Panc1 (cell line): ENCODE results near the gene TMEM164. TPM values are rescaled to one million over a fixed set of nuclear protein-coding genes. Genes with fewer than 3 reads are reported as not detected.

ENCODE experiments used
- ATAC-seq: fragments of 200-7000 bp; cut with Tn5 transposase; 2 replicates; pipeline ENCODE4 v1.9.1; 2020; ENCODE audit warnings: mild to moderate bottlenecking, moderate library complexity
- BruUV-seq: library from RNA; stranded (reverse); fragments of 400-500 nt; replicated peaks from 2 replicates; lab custom pipeline; 2021; lab: Mats Ljungman, UMichigan
- CTCF ChIA-PET: fragments of 300-600 bp; sonication (Branson Sonifier 250); formaldehyde crosslinking; loops from one replicate; lab custom pipeline; 2022; ENCODE audit warnings: antibody characterized with exemption; lab: Charles Lee
- POLR2A ChIA-PET: fragments of 300-600 bp; sonication (Branson Sonifier 250); formaldehyde crosslinking; loops from one replicate; lab custom pipeline; 2022; ENCODE audit warnings: antibody characterized with exemption; lab: Charles Lee
- DNase-seq: peaks from one replicate; pipeline ENCODE4 v3.0.0-alpha.2; 2010; ENCODE audit warnings: low read depth, low spot score
- H3K27ac ChIP-seq: 2 replicates; pipeline ENCODE4 v1.5.1; 2011; ENCODE audit warnings: mild to moderate bottlenecking, low read length, inconsistent platforms
- H3K27me3 ChIP-seq: fragments of 200-500 bp; sonication (Bioruptor generic); 2 replicates; pipeline ENCODE4 v1.6.0; 2014; ENCODE audit warnings: low read length, inconsistent platforms; ENCODE audit not compliant: control insufficient read depth, insufficient read depth
- H3K36me3 ChIP-seq: fragments of 200-500 bp; sonication (Bioruptor generic); 2 replicates; pipeline ENCODE4 v1.5.1; 2014; ENCODE audit warnings: inconsistent platforms, mild to moderate bottlenecking, low read length, moderate library complexity; ENCODE audit not compliant: control insufficient read depth, insufficient read depth
- H3K4me1 ChIP-seq: 2 replicates; pipeline ENCODE4 v1.5.1; 2011; ENCODE audit warnings: inconsistent platforms, mild to moderate bottlenecking, low read length, moderate library complexity; ENCODE audit not compliant: control insufficient read depth, insufficient read depth
- H3K4me3 ChIP-seq, 2 experiments: 2 replicates each; pipeline ENCODE4 v1.5.1; 2011 to 2012; ENCODE audit warnings: low read depth in 2 of 2, low read length in 2 of 2, mild to moderate bottlenecking in 2 of 2, inconsistent platforms in 1 of 2, moderate library complexity in 1 of 2
- H3K9me3 ChIP-seq: fragments of 200-500 bp; sonication (Bioruptor generic); 2 replicates; pipeline ENCODE4 v1.5.1; 2014; ENCODE audit warnings: low read depth, mild to moderate bottlenecking, inconsistent platforms, low read length, moderate library complexity; ENCODE audit not compliant: control insufficient read depth, insufficient read depth
- POLR2AphosphoS5 ChIP-seq: IDR thresholded peaks from 2 replicates; pipeline ENCODE4 v1.6.1; 2012; ENCODE audit warnings: mild to moderate bottlenecking, low read depth, low read length, moderate library complexity
- REST ChIP-seq, 2 experiments: IDR thresholded peaks; 2 replicates each; pipeline ENCODE4 v1.6.1; 2011 to 2012; ENCODE audit warnings: low read depth in 2 of 2, control low read depth in 1 of 2, low read length in 1 of 2, mild to moderate bottlenecking in 1 of 2, moderate library complexity in 1 of 2; ENCODE audit not compliant: insufficient read depth in 1 of 2
- SIN3A ChIP-seq: IDR thresholded peaks from 2 replicates; pipeline ENCODE4 v1.6.1; 2012; ENCODE audit warnings: low read depth, mild to moderate bottlenecking, low read length, moderate library complexity, borderline replicate concordance; ENCODE audit not compliant: insufficient read depth
- TCF7L2 ChIP-seq: IDR thresholded peaks from 2 replicates; pipeline ENCODE4 v1.6.1; 2011; ENCODE audit warnings: mild to moderate bottlenecking, low read depth, low read length, inconsistent platforms
- in situ Hi-C: cut with HindIII; loops from 2 replicates; pipeline ENCODE4 v1.10.0; 2016; ENCODE audit warnings: low sequenced_read_pairs, low pct_unique_long_range_greater_than_20kb
- intact Hi-C: fragments of 100-400 bp; cut with micrococcal nuclease; formaldehyde crosslinking; loops from one replicate; pipeline ENCODE4 v1.10.0; 2022; ENCODE audit not compliant: unreplicated experiment
- total RNA-seq: library from RNA; stranded (reverse); gene quantifications from one replicate; pipeline ENCODE4 v1.2.1, GENCODE V29; 2021; ENCODE audit not compliant: unreplicated experiment
- TF ChIP-seq, protein P1 (sequence below): fragments of 450-650 bp; IDR thresholded peaks from 2 replicates; pipeline ENCODE4 v1.5.1; 2017; ENCODE audit warnings: mild to moderate bottlenecking

The TMEM164 gene
- total RNA-seq, 1 experiment from 2014 or later: 32.8 TPM

GRCh38 chrX:110162867-110163266, 160.0 kb downstream of the TMEM164 start:
- Histone ChIP-seq H3K27ac (no peak overlapping the region), H3K4me3 (no peak overlapping the region), H3K4me1 (no peaks in the 10 kb centered on the region), H3K9me3 (no peaks in the 10 kb centered on the region), H3K36me3 (no peaks in the 10 kb centered on the region), H3K27me3 (no peaks in the 10 kb centered on the region)
- CTCF ChIA-PET: no interaction called here
- BruUV-seq: no TSS peak
- intact Hi-C loops: loop anchor here (5.0 kb wide), 1 partner anchor 154 kb away; the partner anchor contains the start of gene AMMECR1
- in situ Hi-C loops: no loop called here
- POLR2A ChIA-PET: no interaction called here
- DNase-seq: no peak
- no peak for ATAC-seq
- TF ChIP-seq, protein P1, sequence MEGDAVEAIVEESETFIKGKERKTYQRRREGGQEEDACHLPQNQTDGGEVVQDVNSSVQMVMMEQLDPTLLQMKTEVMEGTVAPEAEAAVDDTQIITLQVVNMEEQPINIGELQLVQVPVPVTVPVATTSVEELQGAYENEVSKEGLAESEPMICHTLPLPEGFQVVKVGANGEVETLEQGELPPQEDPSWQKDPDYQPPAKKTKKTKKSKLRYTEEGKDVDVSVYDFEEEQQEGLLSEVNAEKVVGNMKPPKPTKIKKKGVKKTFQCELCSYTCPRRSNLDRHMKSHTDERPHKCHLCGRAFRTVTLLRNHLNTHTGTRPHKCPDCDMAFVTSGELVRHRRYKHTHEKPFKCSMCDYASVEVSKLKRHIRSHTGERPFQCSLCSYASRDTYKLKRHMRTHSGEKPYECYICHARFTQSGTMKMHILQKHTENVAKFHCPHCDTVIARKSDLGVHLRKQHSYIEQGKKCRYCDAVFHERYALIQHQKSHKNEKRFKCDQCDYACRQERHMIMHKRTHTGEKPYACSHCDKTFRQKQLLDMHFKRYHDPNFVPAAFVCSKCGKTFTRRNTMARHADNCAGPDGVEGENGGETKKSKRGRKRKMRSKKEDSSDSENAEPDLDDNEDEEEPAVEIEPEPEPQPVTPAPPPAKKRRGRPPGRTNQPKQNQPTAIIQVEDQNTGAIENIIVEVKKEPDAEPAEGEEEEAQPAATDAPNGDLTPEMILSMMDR: no peak
- no peak for TF ChIP-seq TCF7L2
- TF ChIP-seq REST (IDR thresholded peaks at IDR 0.05; ENCODE audit: insufficient read depth in 1 of 2, low read depth in 2 of 2, low read length in 1 of 2): no peak
- no peak for TF ChIP-seq SIN3A
- TF ChIP-seq POLR2AphosphoS5: no peak

DNA sequence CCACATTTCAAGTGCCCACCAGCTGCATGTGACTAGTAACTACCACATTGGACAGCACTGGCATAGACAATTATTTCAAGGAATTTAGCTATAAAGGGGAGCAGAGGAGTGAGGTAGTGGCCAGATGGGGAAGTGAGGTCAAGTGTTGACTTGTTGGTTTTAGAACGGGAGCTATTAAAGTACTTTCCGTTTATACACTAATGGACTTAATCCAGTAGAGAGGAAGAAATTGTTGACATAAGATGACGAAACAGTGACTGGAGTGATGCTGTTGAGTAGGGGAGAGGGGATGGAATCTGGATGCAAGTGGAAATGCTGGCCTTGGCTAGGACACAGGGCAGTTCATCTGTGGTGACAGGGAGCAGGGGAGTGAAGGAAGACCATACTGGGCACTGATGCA, 160.6 kb downstream of the TMEM164 start:
- in situ Hi-C loops (no loop called here), intact Hi-C loops (loop anchor here (5.0 kb wide), 1 partner anchor 154 kb away; the partner anchor contains the start of gene AMMECR1)
- TF ChIP-seq SIN3A (no peak), REST (IDR thresholded peaks at IDR 0.05; ENCODE audit: insufficient read depth in 1 of 2, low read depth in 2 of 2, low read length in 1 of 2) (no peak), POLR2AphosphoS5 (no peak), TCF7L2 (no peak)
- TF ChIP-seq, protein P1: no peak
- ATAC-seq (no peak), DNase-seq (no peak)
- Histone ChIP-seq H3K27me3 (no peaks in the 10 kb centered on the region), H3K9me3 (no peaks in the 10 kb centered on the region), H3K27ac (no peak overlapping the region), H3K4me3 (no peak overlapping the region), H3K4me1 (no peaks in the 10 kb centered on the region), H3K36me3 (no peaks in the 10 kb centered on the region)
- BruUV-seq: no TSS peak
- POLR2A ChIA-PET: no interaction called here
- CTCF ChIA-PET: no interaction called here
